CD4-positive, alpha-beta T cell treated with Interleukin-15 for 4 hours (primary cell): ENCODE results near the gene FAM13C.

Experiments
- DNase-seq: peaks from one replicate; pipeline ENCODE4 v3.0.0-alpha.2; 2020; ENCODE audit warnings: low spot score

Gene FAM13C

GRCh38 chr10:59361663-59362143, 646 bp downstream of the FAM13C start:
- DNase-seq = no peak

GRCh38 chr10:59360605-59361405, 1.5 kb downstream of the FAM13C start:
- DNase-seq = no peak

GRCh38 chr10:59358576-59358975, 3.8 kb downstream of the FAM13C start:
- no peak for DNase-seq

- no peak for DNase-seq
These were observed 7.9 kb downstream of the FAM13C start for GRCh38 chr10:59354434-59354833.

GRCh38 chr10:59350558-59350957, 11.8 kb downstream of the FAM13C start:
- no peak for DNase-seq

GRCh38 chr10:59346321-59346720, 16.0 kb downstream of the FAM13C start:
- DNase-seq = no peak

- no peak for DNase-seq
These were observed 19.6 kb downstream of the FAM13C start for GRCh38 chr10:59342723-59343122.

- DNase-seq = no peak
These were observed 20.3 kb downstream of the FAM13C start for GRCh38 chr10:59342000-59342399.

GRCh38 chr10:59340285-59340684, 22.1 kb downstream of the FAM13C start:
- no peak for DNase-seq

GRCh38 chr10:59339351-59339750, 23.0 kb downstream of the FAM13C start:
- no peak for DNase-seq

- no peak for DNase-seq
These were observed 25.1 kb downstream of the FAM13C start for GRCh38 chr10:59337201-59337652.

GRCh38 chr10:59336632-59337031, 25.7 kb downstream of the FAM13C start:
- DNase-seq = no peak

- DNase-seq = no peak
These were observed 26.9 kb downstream of the FAM13C start for GRCh38 chr10:59335497-59335896.

GRCh38 chr10:59333701-59334100, 28.6 kb downstream of the FAM13C start:
- DNase-seq = no peak

GRCh38 chr10:59332581-59332980, 29.8 kb downstream of the FAM13C start:
- DNase-seq = no peak

- no peak for DNase-seq
These were observed 30.7 kb downstream of the FAM13C start for GRCh38 chr10:59331661-59332060.

GRCh38 chr10:59325116-59325515, 37.2 kb downstream of the FAM13C start:
- DNase-seq = no peak

GRCh38 chr10:59324597-59324996, 37.8 kb downstream of the FAM13C start:
- no peak for DNase-seq

- no peak for DNase-seq
These were observed 38.4 kb downstream of the FAM13C start for GRCh38 chr10:59323831-59324401.

- DNase-seq = no peak
These were observed 39.3 kb downstream of the FAM13C start for GRCh38 chr10:59323036-59323459.

GRCh38 chr10:59322131-59322530, 40.2 kb downstream of the FAM13C start:
- DNase-seq = no peak

- no peak for DNase-seq
These were observed 42.0 kb downstream of the FAM13C start for GRCh38 chr10:59320355-59320754.

GRCh38 chr10:59319854-59320253, 42.5 kb downstream of the FAM13C start:
- DNase-seq = no peak

- DNase-seq = no peak
These were observed 45.3 kb downstream of the FAM13C start for GRCh38 chr10:59317066-59317465.
